HepG2 (cell line): ENCODE data around the gene ADAMTSL4. TPM values are rescaled to one million over a fixed set of nuclear protein-coding genes. Genes with fewer than 3 reads are reported as not detected.

Source experiments
- ATAD3A ChIP-seq: sonication (generic); formaldehyde crosslinking; IDR thresholded peaks from 2 replicates; pipeline ENCODE4 v1.4.0; 2020; ENCODE audit warnings: missing genetic modification reagents
- CTCF ChIP-seq: sonication (generic); formaldehyde crosslinking; IDR thresholded peaks from 2 replicates; pipeline ENCODE4 v1.5.0; 2020; ENCODE audit warnings: mild to moderate bottlenecking, missing genetic modification reagents, moderate library complexity
- GATAD1 ChIP-seq: IDR thresholded peaks from 2 replicates; pipeline ENCODE4 v1.6.1; 2016; ENCODE audit warnings: missing genetic modification reagents, missing compliant biosample characterization
- HNF4G ChIP-seq, 2 experiments: sonication (generic) in 1 of 2; formaldehyde crosslinking in 1 of 2; IDR thresholded peaks; 2 replicates each; pipeline versions ENCODE4 v1.4.0 to v1.6.1; 2011 to 2020; ENCODE audit warnings: borderline replicate concordance in 2 of 2, low read depth in 2 of 2, mild to moderate bottlenecking in 2 of 2, low read length in 1 of 2, missing genetic modification reagents in 1 of 2, moderate library complexity in 1 of 2
- KLF6 ChIP-seq: IDR thresholded peaks from 2 replicates; pipeline ENCODE4 v1.8.0; 2016; ENCODE audit warnings: missing biosample characterization, missing genetic modification reagents
- MED13 ChIP-seq: sonication (generic); formaldehyde crosslinking; IDR thresholded peaks from 2 replicates; pipeline ENCODE4 v1.5.0; 2020; ENCODE audit warnings: missing genetic modification reagents
- PITX1 ChIP-seq: sonication (generic); formaldehyde crosslinking; IDR thresholded peaks from 2 replicates; pipeline ENCODE4 v1.5.1; 2020; ENCODE audit warnings: mild to moderate bottlenecking, missing genetic modification reagents
- POGZ ChIP-seq: sonication (generic); formaldehyde crosslinking; IDR thresholded peaks from 2 replicates; pipeline ENCODE4 v1.4.0; 2020; ENCODE audit warnings: mild to moderate bottlenecking, missing genetic modification reagents
- PRDM4 ChIP-seq: sonication (generic); formaldehyde crosslinking; IDR thresholded peaks from 2 replicates; pipeline ENCODE4 v1.9.0; 2021; ENCODE audit warnings: missing genetic modification reagents, borderline replicate concordance
- TAF15 ChIP-seq: fragments of 200-400 bp; formaldehyde crosslinking; IDR thresholded peaks from one replicate; pipeline ENCODE4 v1.6.1; 2018; ENCODE audit warnings: mild to moderate bottlenecking, low read depth, low read length; ENCODE audit not compliant: poor library complexity, severe bottlenecking
- ZNF143 ChIP-seq: sonication (generic); formaldehyde crosslinking; IDR thresholded peaks from 2 replicates; pipeline ENCODE4 v1.4.0; 2020; ENCODE audit warnings: missing genetic modification reagents
- ZNF24 ChIP-seq: fragments of 450-650 bp; IDR thresholded peaks from 2 replicates; pipeline ENCODE4 v1.6.1; 2017; ENCODE audit warnings: antibody characterized with exemption, mild to moderate bottlenecking
- ZNF335 ChIP-seq: sonication (generic); formaldehyde crosslinking; IDR thresholded peaks from 2 replicates; pipeline ENCODE4 v1.4.0; 2020; ENCODE audit warnings: missing genetic modification reagents
- ZNF597 ChIP-seq: sonication (generic); formaldehyde crosslinking; IDR thresholded peaks from 2 replicates; pipeline ENCODE4 v1.5.0; 2020; ENCODE audit warnings: missing genetic modification reagents
- ZNF766 ChIP-seq: sonication (generic); formaldehyde crosslinking; IDR thresholded peaks from 2 replicates; pipeline ENCODE4 v1.5.0; 2020; ENCODE audit warnings: missing genetic modification reagents, borderline replicate concordance
- ZSCAN29 ChIP-seq: sonication (generic); formaldehyde crosslinking; conservative IDR thresholded peaks from 2 replicates; pipeline ENCODE4 v1.4.0; 2020; ENCODE audit warnings: mild to moderate bottlenecking, missing genetic modification reagents
- polyA plus RNA-seq, 8 experiments: library from polyadenylated mRNA; depleted of rRNA in 3 of 8; stranded (reverse) in 7 of 8; unstranded in 1 of 8; fragments of >200 nt; fragmentation: Illumina TruSeq in 4 of 8; extraction: Trizol in 4 of 8; gene quantifications; 2 replicates each; pipeline versions ENCODE4 v1.2.1 to v1.2.3, GENCODE V29; 2011 to 2016; ENCODE audit warnings: low read depth in 4 of 8, missing spikeins in 1 of 8, mixed read lengths in 1 of 8; ENCODE audit not compliant: insufficient read depth in 1 of 8
- total RNA-seq, 5 experiments: library from RNA; depleted of rRNA; stranded (reverse); fragments of >200 nt; fragmentation: Illumina TruSeq; extraction: Trizol; gene quantifications; 2 replicates each; pipeline ENCODE4 v1.2.3, GENCODE V29; 2016; ENCODE audit warnings: low read depth in 1 of 5
- TF ChIP-seq, protein P1 (sequence below): sonication (generic); formaldehyde crosslinking; IDR thresholded peaks from 2 replicates; pipeline ENCODE4 v1.4.0; 2020; ENCODE audit warnings: missing genetic modification reagents
- TF ChIP-seq, protein P2 (sequence below): IDR thresholded peaks from 2 replicates; pipeline ENCODE4 v1.6.1; 2016
- TF ChIP-seq, protein P3 (sequence below): IDR thresholded peaks from 2 replicates; pipeline ENCODE4 v1.6.1; 2016; ENCODE audit warnings: low read depth, borderline replicate concordance
- TF ChIP-seq, protein P4 (sequence below): sonication (generic); formaldehyde crosslinking; IDR thresholded peaks from 2 replicates; pipeline ENCODE4 v1.5.0; 2020; ENCODE audit warnings: mild to moderate bottlenecking, low read depth, missing genetic modification reagents, borderline replicate concordance

ADAMTSL4 gene
- total and polyA plus RNA-seq, 2 of the 13 experiments (the other 11 are each of a cell fraction or from before 2014, with no cell fraction given) = 3.9 to 16.4 TPM

- TF ChIP-seq, protein P1, sequence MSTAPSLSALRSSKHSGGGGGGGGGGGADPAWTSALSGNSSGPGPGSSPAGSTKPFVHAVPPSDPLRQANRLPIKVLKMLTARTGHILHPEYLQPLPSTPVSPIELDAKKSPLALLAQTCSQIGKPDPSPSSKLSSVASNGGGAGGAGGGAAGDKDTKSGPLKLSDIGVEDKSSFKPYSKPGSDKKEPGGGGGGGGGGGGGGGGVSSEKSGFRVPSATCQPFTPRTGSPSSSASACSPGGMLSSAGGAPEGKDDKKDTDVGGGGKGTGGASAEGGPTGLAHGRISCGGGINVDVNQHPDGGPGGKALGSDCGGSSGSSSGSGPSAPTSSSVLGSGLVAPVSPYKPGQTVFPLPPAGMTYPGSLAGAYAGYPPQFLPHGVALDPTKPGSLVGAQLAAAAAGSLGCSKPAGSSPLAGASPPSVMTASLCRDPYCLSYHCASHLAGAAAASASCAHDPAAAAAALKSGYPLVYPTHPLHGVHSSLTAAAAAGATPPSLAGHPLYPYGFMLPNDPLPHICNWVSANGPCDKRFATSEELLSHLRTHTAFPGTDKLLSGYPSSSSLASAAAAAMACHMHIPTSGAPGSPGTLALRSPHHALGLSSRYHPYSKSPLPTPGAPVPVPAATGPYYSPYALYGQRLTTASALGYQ (CRISPR knock-in tag) = no peak
- TF ChIP-seq PITX1 (CRISPR knock-in tag) (peak; percentile 53), KLF6 (CRISPR knock-in tag) (peak; percentile 74; the same call in 1 of the 2 replicates), PRDM4 (CRISPR knock-in tag) (no peak), ZSCAN29 (CRISPR knock-in tag) (peak; percentile 68), POGZ (CRISPR knock-in tag) (no peak), ATAD3A (CRISPR knock-in tag) (no peak), MED13 (CRISPR knock-in tag) (0 out of 2 replicates have a peak, but pooled peaks have one; percentile 43), ZNF597 (CRISPR knock-in tag) (no peak), CTCF (0 out of 2 replicates have a peak, but pooled peaks have one; percentile 22), GATAD1 (CRISPR knock-in tag) (peak; percentile 47; the same call in 1 of the 2 replicates), ZNF24 (no peak), ZNF143 (CRISPR knock-in tag) (no peak), ZNF335 (CRISPR knock-in tag) (0 out of 2 replicates have a peak, but pooled peaks have one; percentile 56), HNF4G (IDR thresholded peaks at IDR 0.05; ENCODE audit: borderline replicate concordance, low read depth, low read length) (peak; percentile 42; the same call in 1 of the 2 replicates), HNF4G (CRISPR knock-in tag; IDR thresholded peaks at IDR 0.05; ENCODE audit: borderline replicate concordance, low read depth) (no peak; the same call in 1 of the 2 replicates), TAF15 (no peak), ZNF766 (CRISPR knock-in tag) (no peak)
- TF ChIP-seq, protein P2, sequence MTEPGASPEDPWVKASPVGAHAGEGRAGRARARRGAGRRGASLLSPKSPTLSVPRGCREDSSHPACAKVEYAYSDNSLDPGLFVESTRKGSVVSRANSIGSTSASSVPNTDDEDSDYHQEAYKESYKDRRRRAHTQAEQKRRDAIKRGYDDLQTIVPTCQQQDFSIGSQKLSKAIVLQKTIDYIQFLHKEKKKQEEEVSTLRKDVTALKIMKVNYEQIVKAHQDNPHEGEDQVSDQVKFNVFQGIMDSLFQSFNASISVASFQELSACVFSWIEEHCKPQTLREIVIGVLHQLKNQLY (CRISPR knock-in tag) = no peak
- TF ChIP-seq, protein P3, sequence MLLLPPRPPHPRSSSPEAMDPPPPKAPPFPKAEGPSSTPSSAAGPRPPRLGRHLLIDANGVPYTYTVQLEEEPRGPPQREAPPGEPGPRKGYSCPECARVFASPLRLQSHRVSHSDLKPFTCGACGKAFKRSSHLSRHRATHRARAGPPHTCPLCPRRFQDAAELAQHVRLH (CRISPR knock-in tag) = peak; percentile 64; the same call in 1 of the 2 replicates
- TF ChIP-seq, protein P4, sequence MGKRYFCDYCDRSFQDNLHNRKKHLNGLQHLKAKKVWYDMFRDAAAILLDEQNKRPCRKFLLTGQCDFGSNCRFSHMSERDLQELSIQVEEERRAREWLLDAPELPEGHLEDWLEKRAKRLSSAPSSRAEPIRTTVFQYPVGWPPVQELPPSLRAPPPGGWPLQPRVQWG = no peak
Measured at GRCh38 chr1:150552128-150552910, 3.1 kb downstream of the ADAMTSL4 start (continued).
